ENCODE data around the gene FAM222A. TPM values are rescaled to one million over a fixed set of nuclear protein-coding genes. Genes with fewer than 3 reads are reported as not detected.

Gene FAM222A
- 1 to 10 TPM; 5.6 to 9.3 (median 6.1) TPM for polyA plus RNA-seq (ENCODE audit: insufficient read length in 3 of 3)
- long read RNA-seq, donor 1, partial matches to known transcripts: 0 of 2 reads
- long read RNA-seq, donor 1, other reads (novel, unspliced or antisense): 0 of 2 reads
- long read RNA-seq, donor 2, transcript FAM222A-202 (3 exons, 3,294 nt): major isoform, 6 of 6 reads
- long read RNA-seq, donor 2, partial matches to known transcripts: 0 of 6 reads
- long read RNA-seq, donor 2, other reads (novel, unspliced or antisense): 0 of 6 reads
- long read RNA-seq, donor 3, transcript FAM222A-202 (3 exons, 3,294 nt): major isoform, 5 of 5 reads
- long read RNA-seq, donor 3, partial matches to known transcripts: 0 of 5 reads
- long read RNA-seq, donor 3, other reads (novel, unspliced or antisense): 0 of 5 reads
- long read RNA-seq, donor 4, partial matches to known transcripts: 0 of 3 reads
- long read RNA-seq, donor 4, other reads (novel, unspliced or antisense): 0 of 3 reads
- long read RNA-seq, donor 5: 0 reads
- long read RNA-seq, donor 6, transcript FAM222A-202 (3 exons, 3,294 nt): major isoform, 5 of 5 reads
- long read RNA-seq, donor 6, partial matches to known transcripts: 0 of 5 reads
- long read RNA-seq, donor 6, other reads (novel, unspliced or antisense): 0 of 5 reads
- long read RNA-seq, donor 7, transcript FAM222A-202 (3 exons, 3,294 nt): major isoform, 5 of 5 reads
- long read RNA-seq, donor 7, partial matches to known transcripts: 0 of 5 reads
- long read RNA-seq, donor 7, other reads (novel, unspliced or antisense): 0 of 5 reads
- long read RNA-seq, donor 8, partial matches to known transcripts: 0 of 4 reads
- long read RNA-seq, donor 8, other reads (novel, unspliced or antisense): 0 of 4 reads
- long read RNA-seq, donor 9, partial matches to known transcripts: 0 of 3 reads
- long read RNA-seq, donor 9, other reads (novel, unspliced or antisense): 0 of 3 reads
- long read RNA-seq, donor 10, transcript FAM222A-202 (3 exons, 3,294 nt): major isoform, 6 of 16 reads
- long read RNA-seq, donor 10, partial matches to known transcripts: 10 of 16 reads
- long read RNA-seq, donor 10, other reads (novel, unspliced or antisense): 0 of 16 reads
- long read RNA-seq, donor 11, partial matches to known transcripts: 0 of 2 reads
- long read RNA-seq, donor 11, other reads (novel, unspliced or antisense): 0 of 2 reads
- long read RNA-seq, donor 12, partial matches to known transcripts: 0 of 3 reads
- long read RNA-seq, donor 12, other reads (novel, unspliced or antisense): 0 of 3 reads
- long read RNA-seq, donor 13: 0 reads
- long read RNA-seq, donor 14, partial matches to known transcripts: 0 of 4 reads
- long read RNA-seq, donor 14, other reads (novel, unspliced or antisense): 0 of 4 reads
- long read RNA-seq, donor 15: 0 reads
- long read RNA-seq, donor 16, transcript FAM222A-202 (3 exons, 3,294 nt): major isoform, 8 of 8 reads
- long read RNA-seq, donor 16, partial matches to known transcripts: 0 of 8 reads
- long read RNA-seq, donor 16, other reads (novel, unspliced or antisense): 0 of 8 reads

- DNase-seq (ENCODE audit: extremely low read depth in 1 of 11, low read depth in 9 of 11, low spot score in 4 of 11): peak; percentile 89 to 96 (median 95)
Observed at GRCh38 chr12:109713187-109714070, at the start of gene FAM222A. Gene FAM222A (plus strand): TSS chr12:109713825. CDS start chr12:109744147, 30,322 bp downstream.

- DNase-seq (ENCODE audit: extremely low read depth in 1 of 11, low read depth in 9 of 11, low spot score in 4 of 11): no peak
Observed at GRCh38 chr12:109664402-109664801, 49.2 kb upstream of the FAM222A start.

- no peak for DNase-seq (ENCODE audit: extremely low read depth in 1 of 11, low read depth in 9 of 11, low spot score in 4 of 11)
Observed at GRCh38 chr12:109666068-109666467, 47.6 kb upstream of the FAM222A start.

DNA sequence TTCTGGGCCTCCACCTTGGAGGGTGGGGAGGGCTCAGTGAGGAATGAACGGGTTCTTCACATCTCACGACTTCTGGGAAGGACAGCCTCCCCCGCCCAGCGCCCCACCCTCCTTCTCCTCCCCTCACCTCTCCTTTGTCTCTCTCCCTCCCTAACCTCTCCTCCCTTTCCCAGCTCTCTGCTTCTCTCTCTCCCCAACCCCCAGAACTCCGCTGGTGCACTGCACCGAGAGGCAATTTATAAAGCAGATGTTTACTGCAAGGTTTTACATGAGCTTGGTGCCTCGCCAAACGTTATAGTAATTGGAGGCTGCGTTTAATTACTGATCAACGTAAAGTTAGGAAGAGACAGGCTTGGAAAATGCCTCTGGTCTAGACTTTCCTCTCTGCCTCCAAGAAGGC is 42.9 kb upstream of the FAM222A start:
- DNase-seq (ENCODE audit: extremely low read depth in 1 of 11, low read depth in 9 of 11, low spot score in 4 of 11): no peak

DNA sequence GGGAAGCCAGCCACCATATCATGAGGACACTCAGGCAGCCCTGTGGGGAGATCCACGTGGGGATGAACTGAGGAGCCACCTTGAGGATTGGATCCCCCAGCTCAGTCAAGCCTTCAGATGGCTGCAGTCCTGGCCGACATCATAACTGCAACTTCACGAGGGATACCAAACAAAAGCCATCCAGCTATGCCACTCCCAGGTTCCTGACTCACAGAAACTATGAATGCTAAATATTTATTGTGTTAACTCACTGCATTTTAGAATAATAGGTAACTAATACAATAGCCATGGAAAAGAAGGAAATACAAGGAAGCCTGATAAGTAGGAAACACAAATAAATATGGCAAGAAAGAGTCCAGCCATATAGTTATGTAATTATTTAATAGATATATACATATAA is 42.1 kb upstream of the FAM222A start:
- DNase-seq (ENCODE audit: extremely low read depth in 1 of 11, low read depth in 9 of 11, low spot score in 4 of 11): no peak

- DNase-seq (ENCODE audit: extremely low read depth in 1 of 11, low read depth in 9 of 11, low spot score in 4 of 11): no peak
Observed at GRCh38 chr12:109673379-109673778, 40.2 kb upstream of the FAM222A start.

GRCh38 chr12:109673884-109674283 is 39.7 kb upstream of the FAM222A start:
- DNase-seq (ENCODE audit: extremely low read depth in 1 of 11, low read depth in 9 of 11, low spot score in 4 of 11): no peak

GRCh38 chr12:109675411-109675810 is 38.2 kb upstream of the FAM222A start:
- DNase-seq (ENCODE audit: extremely low read depth in 1 of 11, low read depth in 9 of 11, low spot score in 4 of 11): no peak

DNA sequence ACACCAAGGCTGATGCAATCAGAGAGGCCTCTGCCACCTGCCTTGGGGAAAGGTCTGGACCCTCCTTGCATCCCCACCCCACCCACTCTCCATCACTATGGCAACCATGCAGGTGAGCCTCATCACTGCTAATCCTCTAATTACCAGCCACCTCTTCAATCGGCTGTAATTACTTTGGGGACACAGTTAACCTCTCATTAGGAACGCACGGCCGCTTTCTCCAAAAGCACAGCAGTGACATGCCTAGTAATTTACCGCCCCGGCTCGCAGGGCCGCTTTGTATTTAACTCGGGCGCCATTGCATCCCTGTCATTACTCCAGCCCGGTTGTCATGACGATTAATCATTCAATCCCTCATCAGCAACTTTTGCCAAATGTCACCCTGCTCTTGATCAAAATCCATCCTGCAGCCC is 36.3 kb upstream of the FAM222A start:
- DNase-seq (ENCODE audit: extremely low read depth in 1 of 11, low read depth in 9 of 11, low spot score in 4 of 11): no peak

- no peak for DNase-seq (ENCODE audit: extremely low read depth in 1 of 11, low read depth in 9 of 11, low spot score in 4 of 11)
Observed at GRCh38 chr12:109678719-109679118, 34.9 kb upstream of the FAM222A start.

DNA sequence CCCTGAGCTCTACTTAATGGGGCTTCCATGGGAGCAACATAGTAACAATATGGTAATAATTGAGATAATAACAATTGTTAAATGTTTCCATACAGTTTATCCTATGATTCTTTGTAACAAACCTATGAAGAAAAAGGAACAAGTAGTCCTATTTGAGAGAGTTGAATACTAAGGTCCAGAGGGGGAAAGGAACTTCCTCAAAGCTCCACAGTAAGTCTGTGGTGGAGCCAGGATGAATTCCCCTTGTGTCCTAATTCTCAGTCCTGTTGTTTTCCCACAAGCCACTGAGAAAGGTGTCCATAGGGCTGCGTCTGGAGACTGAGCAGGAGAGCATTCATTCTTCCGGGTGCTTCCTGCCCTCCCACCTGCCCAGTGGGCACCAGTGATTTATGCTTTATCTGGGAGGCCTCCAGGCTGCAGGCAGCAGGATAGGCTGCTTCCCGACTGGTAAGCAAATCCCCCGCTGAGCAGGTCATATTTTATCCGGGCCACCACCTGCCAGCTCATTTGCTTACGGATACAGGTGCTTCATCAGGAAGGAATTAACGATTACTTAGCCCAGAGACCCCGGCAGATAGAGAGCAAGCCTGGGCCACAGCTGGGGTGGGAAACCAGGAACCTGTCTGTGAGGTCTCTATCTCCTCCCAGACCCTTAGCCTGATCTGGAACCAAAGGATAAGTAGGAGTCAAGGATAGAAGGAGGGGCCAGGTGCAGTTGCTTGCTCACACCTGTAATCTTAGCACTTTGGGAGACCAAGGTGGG is 33.9 kb upstream of the FAM222A start:
- DNase-seq (ENCODE audit: extremely low read depth in 1 of 11, low read depth in 9 of 11, low spot score in 4 of 11): peak in 7 of 11 donors; percentile 29 to 68 (median 42)

DNA sequence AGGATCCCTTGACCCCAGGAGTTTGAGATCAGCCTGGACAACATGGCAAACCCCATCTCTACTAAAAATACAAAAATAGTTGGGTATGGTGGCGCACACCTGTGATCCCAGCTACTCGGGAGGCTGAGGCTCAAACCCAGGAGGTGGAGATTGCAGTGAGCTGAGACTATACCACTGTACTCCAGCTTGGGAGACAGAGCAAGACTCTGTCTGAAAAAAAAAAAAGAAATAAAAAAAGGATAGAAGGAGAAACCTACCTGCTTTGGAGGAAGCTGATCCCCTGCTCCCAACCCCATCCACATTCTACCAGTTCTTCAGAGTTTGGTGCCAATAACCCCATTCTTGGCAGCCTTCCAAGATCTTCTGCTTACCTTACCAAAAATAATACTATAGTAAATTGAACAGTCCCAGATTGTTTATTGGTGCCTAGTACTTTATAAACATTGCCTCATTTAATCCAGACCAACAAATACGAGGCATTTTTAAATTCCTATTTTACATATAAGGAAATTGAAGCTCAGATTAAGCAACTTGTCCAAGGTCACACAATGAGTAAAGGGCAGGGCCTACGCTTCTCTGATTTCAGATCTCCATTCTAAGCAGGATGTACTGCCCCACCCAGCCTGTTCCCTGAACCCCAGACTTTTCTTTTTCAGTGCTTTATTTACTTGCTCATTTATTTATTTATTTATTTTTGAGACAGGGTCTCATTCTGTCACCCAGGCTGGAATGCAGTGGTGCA is 33.2 kb upstream of the FAM222A start:
- DNase-seq (ENCODE audit: extremely low read depth in 1 of 11, low read depth in 9 of 11, low spot score in 4 of 11): no peak

GRCh38 chr12:109681986-109682707 is 31.5 kb upstream of the FAM222A start:
- DNase-seq (ENCODE audit: extremely low read depth in 1 of 11, low read depth in 9 of 11, low spot score in 4 of 11): no peak

GRCh38 chr12:109682708-109683060 is 30.9 kb upstream of the FAM222A start:
- no peak for DNase-seq (ENCODE audit: extremely low read depth in 1 of 11, low read depth in 9 of 11, low spot score in 4 of 11)

GRCh38 chr12:109683316-109683715 is 30.3 kb upstream of the FAM222A start:
- DNase-seq (ENCODE audit: extremely low read depth in 1 of 11, low read depth in 9 of 11, low spot score in 4 of 11): no peak
